Glutamatergic neuron (in vitro differentiated cells): ENCODE data around the gene GGT7. TPM values are rescaled to one million over a fixed set of nuclear protein-coding genes. Genes with fewer than 3 reads are reported as not detected.
"Not testable (repeated sequence)": the region's sequence is repeated elsewhere in the genome, so short reads cannot be mapped to it uniquely, and the experiment has no call there.

ENCODE experiments used
- DNase-seq: peaks from one replicate; pipeline ENCODE4 v3.0.0; 2022
- H3K27ac Mint-ChIP-seq: one replicate; pipeline ENCODE4 v1.8.0; 2020; ENCODE audit warnings: mild to moderate bottlenecking, mixed read lengths, inconsistent platforms; ENCODE audit not compliant: unreplicated experiment
- H3K27me3 Mint-ChIP-seq: one replicate; pipeline ENCODE4 v1.8.0; 2020; ENCODE audit warnings: mild to moderate bottlenecking, moderate library complexity, mixed read lengths, inconsistent platforms; ENCODE audit not compliant: unreplicated experiment
- H3K36me3 Mint-ChIP-seq: one replicate; pipeline ENCODE4 v1.8.0; 2020; ENCODE audit warnings: mild to moderate bottlenecking, mixed read lengths, inconsistent platforms; ENCODE audit not compliant: unreplicated experiment
- H3K4me1 Mint-ChIP-seq: one replicate; pipeline ENCODE4 v1.8.0; 2020; ENCODE audit warnings: mild to moderate bottlenecking, low read depth, mixed read lengths, inconsistent platforms; ENCODE audit not compliant: unreplicated experiment
- H3K4me3 Mint-ChIP-seq: one replicate; pipeline ENCODE4 v1.8.0; 2020; ENCODE audit warnings: mild to moderate bottlenecking, mixed read lengths, inconsistent platforms; ENCODE audit not compliant: unreplicated experiment
- H3K9me3 Mint-ChIP-seq: one replicate; pipeline ENCODE4 v1.8.0; 2020; ENCODE audit warnings: mild to moderate bottlenecking, moderate library complexity, mixed read lengths, inconsistent platforms; ENCODE audit not compliant: unreplicated experiment
- CTCF ChIP-seq: fragments of 200-600 bp; sonication (generic); IDR thresholded peaks from one replicate; pipeline ENCODE4 v1.5.0; 2021; ENCODE audit not compliant: partially characterized antibody, unreplicated experiment
- total RNA-seq: library from RNA; stranded (reverse); fragmentation: NEBNext Ultra II Directional; extraction: Animal tissue kit (Norgen Biotek cat#: 25700); gene quantifications from one replicate; pipeline ENCODE4 v1.2.1, GENCODE V29; 2021; ENCODE audit not compliant: unreplicated experiment

The GGT7 gene
- total RNA-seq, 1 donor from 2014 or later, result 81.9 TPM

- H3K27me3 Mint-ChIP-seq, result no peaks in the 10 kb centered on the region
- peaks cover 1% of the 10 kb centered on the region for H3K36me3 Mint-ChIP-seq
- TF ChIP-seq CTCF, result no peak
- H3K9me3 Mint-ChIP-seq, result no peaks in the 10 kb centered on the region
- no peak overlapping the region for H3K27ac Mint-ChIP-seq
- peaks cover 10% of the 10 kb centered on the region for H3K4me1 Mint-ChIP-seq
- no peak overlapping the region for H3K4me3 Mint-ChIP-seq
- DNase-seq, result no peak
Measured at GRCh38 chr20:34817072-34817471, 55.6 kb downstream of the GGT7 start.

- Mint-ChIP-seq H3K36me3 (no peaks in the 10 kb centered on the region), H3K27me3 (no peaks in the 10 kb centered on the region), H3K27ac (no peak overlapping the region), H3K9me3 (no peaks in the 10 kb centered on the region), H3K4me3 (no peak overlapping the region), H3K4me1 (peaks cover 7% of the 10 kb centered on the region)
- no peak for DNase-seq
- TF ChIP-seq CTCF, result no peak
Measured at GRCh38 chr20:34815636-34816035, 57.0 kb downstream of the GGT7 start.

- no peak overlapping the region for H3K27ac Mint-ChIP-seq
- H3K36me3 Mint-ChIP-seq, result no peaks in the 10 kb centered on the region
- no peak for TF ChIP-seq CTCF
- H3K9me3 Mint-ChIP-seq, result no peaks in the 10 kb centered on the region
- peaks cover 1% of the 10 kb centered on the region for H3K4me1 Mint-ChIP-seq
- no peak for DNase-seq
- no peak overlapping the region for H3K4me3 Mint-ChIP-seq
- no peaks in the 10 kb centered on the region for H3K27me3 Mint-ChIP-seq
Measured at GRCh38 chr20:34808583-34808982, 64.1 kb downstream of the GGT7 start.

- H3K4me3 Mint-ChIP-seq, H3K36me3 Mint-ChIP-seq, H3K9me3 Mint-ChIP-seq, DNase-seq, H3K27ac Mint-ChIP-seq, H3K4me1 Mint-ChIP-seq, H3K27me3 Mint-ChIP-seq: not testable (repeated sequence)
Measured at GRCh38 chr20:34807944-34808465, 64.7 kb downstream of the GGT7 start.

GRCh38 chr20:34806255-34806654, 66.4 kb downstream of the GGT7 start:
- no peak for TF ChIP-seq CTCF
- Mint-ChIP-seq H3K27me3 (no peaks in the 10 kb centered on the region), H3K4me3 (no peak overlapping the region), H3K27ac (no peak overlapping the region), H3K9me3 (no peaks in the 10 kb centered on the region), H3K36me3 (no peaks in the 10 kb centered on the region), H3K4me1 (no peaks in the 10 kb centered on the region)
- DNase-seq, result no peak

- H3K27ac Mint-ChIP-seq, result no peak overlapping the region
- H3K4me3 Mint-ChIP-seq, result no peak overlapping the region
- DNase-seq, result no peak
- no peaks in the 10 kb centered on the region for H3K4me1 Mint-ChIP-seq
- H3K27me3 Mint-ChIP-seq, result peaks cover 2% of the 10 kb centered on the region
- peaks cover 9% of the 10 kb centered on the region for H3K36me3 Mint-ChIP-seq
- H3K9me3 Mint-ChIP-seq, result no peaks in the 10 kb centered on the region
- TF ChIP-seq CTCF, result no peak
Measured at GRCh38 chr20:34798871-34799270, 73.8 kb downstream of the GGT7 start.
